Esophagus squamous epithelium (tissue), 4 donors: ENCODE data around the gene C16orf74.
A peak's percentile ranks its signal among the peaks of the same experiment; 100 is the strongest.

ENCODE experiments used
- POLR2A ChIP-seq, 4 donors: fragments of 450-650 bp; IDR thresholded peaks; one replicate each; pipeline ENCODE4 v1.6.1; 2017; ENCODE audit warnings: antibody characterized with exemption in 4 of 4, mild to moderate bottlenecking in 4 of 4, moderate library complexity in 3 of 4
- TF ChIP-seq, protein P1 (sequence below), 6 experiments: fragments of 450-650 bp in 4 of 6; fragments of 200-600 bp in 2 of 6; sonication (generic) in 2 of 6; IDR thresholded peaks; one replicate each; pipeline ENCODE4 v1.5.1; 2016 to 2019; ENCODE audit warnings: antibody characterized with exemption in 6 of 6, mild to moderate bottlenecking in 4 of 6, moderate library complexity in 4 of 6

DNA sequence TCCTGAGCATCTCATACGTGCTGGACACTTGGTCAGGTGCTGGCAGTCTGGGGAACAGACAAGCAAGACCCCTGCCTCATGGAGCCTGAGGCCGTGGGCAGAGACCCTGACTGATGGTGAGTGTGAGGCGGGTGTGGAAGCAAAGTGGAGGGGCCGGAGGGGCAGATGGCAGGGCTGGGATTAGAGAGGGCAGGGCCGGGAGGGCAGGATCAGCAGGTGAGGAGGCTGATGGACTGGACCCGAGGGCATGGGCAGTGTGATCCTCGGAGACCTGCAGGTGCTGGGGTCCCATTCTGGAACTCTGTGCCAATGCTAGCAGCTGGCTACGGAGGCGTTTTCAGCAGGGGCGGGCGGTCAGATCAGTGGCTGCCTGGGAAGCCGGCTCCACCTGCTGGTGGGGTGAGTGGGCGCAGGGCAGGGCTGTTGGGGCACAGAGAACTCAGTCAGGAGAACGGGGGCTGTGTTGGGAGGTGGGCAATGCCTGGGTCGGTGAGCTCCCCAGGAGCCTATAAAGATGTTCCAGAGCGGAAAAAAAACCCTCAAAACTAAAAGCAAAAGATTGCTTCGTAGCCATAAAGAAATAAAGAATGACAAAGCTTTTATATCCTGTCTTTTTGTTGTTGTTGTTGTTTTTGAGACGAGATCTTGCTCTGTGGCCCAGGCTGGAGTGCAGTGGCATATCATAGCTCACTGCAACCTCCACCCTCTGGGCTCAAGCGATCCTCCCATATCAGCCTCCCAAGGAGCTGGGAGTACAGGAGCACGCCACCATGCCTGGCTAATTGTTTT, 8.9 kb upstream of the C16orf74 start:
- TF ChIP-seq, protein P1, sequence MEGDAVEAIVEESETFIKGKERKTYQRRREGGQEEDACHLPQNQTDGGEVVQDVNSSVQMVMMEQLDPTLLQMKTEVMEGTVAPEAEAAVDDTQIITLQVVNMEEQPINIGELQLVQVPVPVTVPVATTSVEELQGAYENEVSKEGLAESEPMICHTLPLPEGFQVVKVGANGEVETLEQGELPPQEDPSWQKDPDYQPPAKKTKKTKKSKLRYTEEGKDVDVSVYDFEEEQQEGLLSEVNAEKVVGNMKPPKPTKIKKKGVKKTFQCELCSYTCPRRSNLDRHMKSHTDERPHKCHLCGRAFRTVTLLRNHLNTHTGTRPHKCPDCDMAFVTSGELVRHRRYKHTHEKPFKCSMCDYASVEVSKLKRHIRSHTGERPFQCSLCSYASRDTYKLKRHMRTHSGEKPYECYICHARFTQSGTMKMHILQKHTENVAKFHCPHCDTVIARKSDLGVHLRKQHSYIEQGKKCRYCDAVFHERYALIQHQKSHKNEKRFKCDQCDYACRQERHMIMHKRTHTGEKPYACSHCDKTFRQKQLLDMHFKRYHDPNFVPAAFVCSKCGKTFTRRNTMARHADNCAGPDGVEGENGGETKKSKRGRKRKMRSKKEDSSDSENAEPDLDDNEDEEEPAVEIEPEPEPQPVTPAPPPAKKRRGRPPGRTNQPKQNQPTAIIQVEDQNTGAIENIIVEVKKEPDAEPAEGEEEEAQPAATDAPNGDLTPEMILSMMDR (IDR thresholded peaks at IDR 0.05), result peak; percentile 29 to 72 (median 54)
- TF ChIP-seq POLR2A (IDR thresholded peaks at IDR 0.05), result no peak
